Skeletal muscle satellite cell (primary cell): Measurements from ENCODE around the gene GAS7.

Source experiments
- H3K27me3 ChIP-seq: 2 replicates; pipeline ENCODE4 v1.7.0; 2013; ENCODE audit warnings: low read length; ENCODE audit not compliant: control insufficient read depth, insufficient read depth
- H3K36me3 ChIP-seq: 2 replicates; pipeline ENCODE4 v1.7.0; 2013; ENCODE audit warnings: mild to moderate bottlenecking, control low read depth, low read length; ENCODE audit not compliant: insufficient read depth
- H3K4me1 ChIP-seq: 2 replicates; pipeline ENCODE4 v1.7.0; 2013; ENCODE audit warnings: low read length; ENCODE audit not compliant: control insufficient read depth, insufficient read depth
- H3K4me2 ChIP-seq: 2 replicates; pipeline ENCODE4 v1.7.0; 2013; ENCODE audit warnings: mild to moderate bottlenecking, low read length
- H3K4me3 ChIP-seq: 2 replicates; pipeline ENCODE4 v1.7.0; 2013; ENCODE audit warnings: low read length
- H3K9ac ChIP-seq: 2 replicates; pipeline ENCODE4 v1.7.0; 2013; ENCODE audit warnings: mild to moderate bottlenecking, low read depth, low read length, moderate library complexity
- H3K9me3 ChIP-seq: replicated peaks from 2 replicates; pipeline ENCODE4 v1.7.0; 2013; ENCODE audit warnings: mild to moderate bottlenecking, control low read depth, low read length

Gene GAS7

DNA sequence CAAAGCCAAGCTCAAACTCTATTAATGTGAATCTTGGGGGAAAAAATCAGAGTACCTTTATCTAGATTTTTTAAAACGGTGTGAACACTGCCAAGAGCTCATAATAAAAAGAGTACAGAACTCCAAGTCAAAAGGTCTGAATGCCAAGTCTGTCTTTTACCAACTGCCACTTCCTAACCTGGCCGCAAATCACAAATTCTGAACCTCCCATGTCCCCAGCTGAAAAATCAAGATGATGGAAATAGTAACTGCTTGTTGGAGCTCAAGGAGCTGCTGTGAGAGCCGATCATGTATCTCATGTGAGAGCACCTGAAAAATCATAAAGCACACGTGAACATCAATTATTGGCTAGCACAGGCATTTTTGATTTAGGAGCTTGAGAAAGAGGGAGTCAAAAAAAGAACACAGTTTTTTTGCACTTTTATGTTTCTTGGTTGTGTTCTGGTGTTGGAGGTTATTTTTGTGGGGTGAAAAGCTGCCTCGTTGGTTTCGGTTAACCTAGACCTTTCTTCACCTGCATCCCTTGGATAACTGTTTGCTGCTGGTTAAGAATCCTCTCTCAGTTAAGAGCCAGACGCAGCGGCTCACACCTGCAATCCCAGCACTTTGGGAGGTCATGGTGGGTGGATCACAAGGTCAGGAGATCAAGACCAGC is 50.5 kb downstream of the GAS7 start:
- no peak overlapping the region for H3K9ac ChIP-seq
- no peaks in the 10 kb centered on the region for H3K9me3 ChIP-seq
- H3K4me3 ChIP-seq = no peak overlapping the region
- peaks cover 9% of the 10 kb centered on the region for H3K27me3 ChIP-seq
- no peak overlapping the region for H3K4me2 ChIP-seq
- H3K4me1 ChIP-seq = no peaks in the 10 kb centered on the region
- no peaks in the 10 kb centered on the region for H3K36me3 ChIP-seq

GRCh38 chr17:10147040-10147439 is 51.4 kb downstream of the GAS7 start:
- Histone ChIP-seq H3K9me3 (no peaks in the 10 kb centered on the region), H3K4me3 (no peak overlapping the region)

DNA sequence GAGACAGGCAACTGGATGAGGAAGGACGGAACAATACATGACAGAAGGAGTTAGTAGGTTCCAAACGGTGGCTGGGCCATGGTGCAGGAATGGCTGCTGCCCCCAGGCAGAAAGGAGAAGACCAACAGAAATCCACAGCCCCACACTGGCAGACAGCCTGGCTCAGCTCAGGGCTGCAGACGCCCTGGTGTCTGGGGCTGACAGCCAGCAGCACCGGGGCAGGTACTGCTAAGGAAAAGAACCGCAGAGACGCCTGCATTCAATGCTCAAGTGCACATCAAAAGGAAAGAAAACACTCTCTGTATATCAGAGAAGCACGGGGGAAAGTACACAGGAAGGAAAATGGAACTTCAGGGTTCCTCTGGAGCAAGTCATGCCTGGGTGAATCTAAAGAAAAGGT is 53.4 kb downstream of the GAS7 start:
- no peak overlapping the region for H3K4me3 ChIP-seq
- no peaks in the 10 kb centered on the region for H3K4me1 ChIP-seq
- no peaks in the 10 kb centered on the region for H3K36me3 ChIP-seq
- H3K27me3 ChIP-seq = peaks cover 5% of the 10 kb centered on the region
- no peaks in the 10 kb centered on the region for H3K9me3 ChIP-seq
- H3K4me2 ChIP-seq = no peak overlapping the region
- H3K9ac ChIP-seq = no peak overlapping the region

More at GRCh38 chr17:10147040-10147439, 51.4 kb downstream of the GAS7 start:
- Histone ChIP-seq H3K27me3 (peaks cover 9% of the 10 kb centered on the region), H3K4me1 (no peaks in the 10 kb centered on the region), H3K36me3 (no peaks in the 10 kb centered on the region), H3K4me2 (no peak overlapping the region), H3K9ac (no peak overlapping the region)

- H3K4me1 ChIP-seq = no peaks in the 10 kb centered on the region
These were observed 54.0 kb downstream of the GAS7 start for GRCh38 chr17:10144456-10144855.

GRCh38 chr17:10141436-10141835 is 57.0 kb downstream of the GAS7 start:
- no peak overlapping the region for H3K4me2 ChIP-seq
- H3K4me1 ChIP-seq = peaks cover under 1% of the 10 kb centered on the region
- no peak overlapping the region for H3K4me3 ChIP-seq
- no peaks in the 10 kb centered on the region for H3K27me3 ChIP-seq
- no peaks in the 10 kb centered on the region for H3K36me3 ChIP-seq
- H3K9me3 ChIP-seq = no peaks in the 10 kb centered on the region
- no peak overlapping the region for H3K9ac ChIP-seq

More at GRCh38 chr17:10144456-10144855, 54.0 kb downstream of the GAS7 start:
- Histone ChIP-seq H3K4me3 (no peak overlapping the region), H3K4me2 (no peak overlapping the region), H3K27me3 (peaks cover 5% of the 10 kb centered on the region), H3K36me3 (no peaks in the 10 kb centered on the region), H3K9me3 (no peaks in the 10 kb centered on the region), H3K9ac (no peak overlapping the region)

DNA sequence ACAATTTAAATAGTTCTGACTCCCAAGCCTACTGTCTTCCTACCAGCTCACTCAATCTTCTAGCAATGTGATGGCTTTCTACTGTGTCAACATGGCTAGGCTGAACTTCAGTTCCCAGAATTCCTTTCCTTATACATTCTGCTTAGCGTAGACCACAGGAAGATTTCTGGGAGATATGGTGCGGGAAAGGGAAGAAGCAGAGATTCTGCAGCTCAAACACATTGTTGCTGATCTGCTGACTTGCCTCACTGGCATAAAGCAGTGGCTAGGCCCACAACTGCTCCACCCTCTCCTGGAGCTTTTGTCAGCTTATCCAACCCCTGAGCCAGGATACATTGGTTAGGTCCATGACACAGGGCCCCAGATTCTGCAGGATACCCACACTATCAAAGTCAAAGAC is 58.8 kb downstream of the GAS7 start:
- H3K27me3 ChIP-seq = no peaks in the 10 kb centered on the region
- no peaks in the 10 kb centered on the region for H3K9me3 ChIP-seq
- H3K36me3 ChIP-seq = no peaks in the 10 kb centered on the region
- H3K4me3 ChIP-seq = no peak overlapping the region
- no peak overlapping the region for H3K9ac ChIP-seq
- H3K4me1 ChIP-seq = peaks cover 11% of the 10 kb centered on the region
- no peak overlapping the region for H3K4me2 ChIP-seq

DNA sequence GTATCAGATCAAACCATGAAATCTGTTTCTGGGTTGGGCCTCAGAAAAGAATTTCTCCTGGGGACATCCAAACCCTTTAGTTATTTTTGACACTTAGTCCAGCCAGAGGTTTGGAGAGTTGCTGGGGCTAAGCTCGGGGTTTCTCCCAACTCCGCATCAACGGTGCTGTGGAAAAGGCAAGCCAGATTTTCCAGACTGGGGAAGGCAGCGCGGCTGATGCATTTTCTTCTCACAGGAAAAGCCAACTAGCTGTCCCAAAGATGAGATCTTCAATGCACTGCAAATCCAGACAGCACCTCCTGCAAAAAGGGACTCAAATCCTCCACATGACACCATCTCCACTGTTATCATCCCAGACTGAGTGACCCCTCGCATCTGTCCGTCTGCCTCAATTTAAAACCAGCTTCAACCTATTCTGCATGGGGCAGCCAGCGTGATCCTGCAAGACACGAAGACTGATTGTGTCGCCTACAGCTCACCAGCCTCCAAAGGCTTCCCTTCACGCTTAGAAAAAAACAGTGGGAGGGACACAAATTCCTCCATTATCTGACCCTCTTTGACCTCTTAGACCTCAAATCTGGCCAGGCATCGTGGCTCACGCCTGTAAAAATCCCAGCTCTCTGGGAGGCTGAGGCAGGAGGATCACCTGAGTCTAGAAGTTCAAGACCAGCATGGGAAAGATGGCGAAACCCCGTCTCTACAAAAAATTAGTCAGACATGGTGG is 62.0 kb downstream of the GAS7 start:
- peak overlapping the region; percentile 64 for H3K4me2 ChIP-seq
- no peaks in the 10 kb centered on the region for H3K27me3 ChIP-seq
- no peaks in the 10 kb centered on the region for H3K9me3 ChIP-seq
- no peak overlapping the region for H3K4me3 ChIP-seq
- no peaks in the 10 kb centered on the region for H3K36me3 ChIP-seq
- H3K9ac ChIP-seq = no peak overlapping the region
- H3K4me1 ChIP-seq = peaks cover 11% of the 10 kb centered on the region

- Histone ChIP-seq H3K9ac (no peak overlapping the region), H3K4me3 (no peak overlapping the region), H3K4me2 (peak overlapping the region; percentile 64), H3K36me3 (no peaks in the 10 kb centered on the region), H3K27me3 (no peaks in the 10 kb centered on the region), H3K4me1 (peaks cover 11% of the 10 kb centered on the region), H3K9me3 (no peaks in the 10 kb centered on the region)
These were observed 62.7 kb downstream of the GAS7 start for GRCh38 chr17:10135539-10136257.

GRCh38 chr17:10130677-10131076 is 67.7 kb downstream of the GAS7 start:
- H3K4me1 ChIP-seq = peaks cover 24% of the 10 kb centered on the region
- H3K9me3 ChIP-seq = no peaks in the 10 kb centered on the region
- H3K36me3 ChIP-seq = no peaks in the 10 kb centered on the region
- no peak overlapping the region for H3K4me2 ChIP-seq
- H3K27me3 ChIP-seq = no peaks in the 10 kb centered on the region
- no peak overlapping the region for H3K9ac ChIP-seq
- no peak overlapping the region for H3K4me3 ChIP-seq

GRCh38 chr17:10130263-10130662 is 68.1 kb downstream of the GAS7 start:
- Histone ChIP-seq H3K9me3 (no peaks in the 10 kb centered on the region), H3K4me1 (peaks cover 21% of the 10 kb centered on the region), H3K9ac (no peak overlapping the region), H3K4me3 (no peak overlapping the region), H3K27me3 (no peaks in the 10 kb centered on the region), H3K4me2 (no peak overlapping the region), H3K36me3 (no peaks in the 10 kb centered on the region)

- Histone ChIP-seq H3K9ac (peak overlapping the region; percentile 34), H3K27me3 (no peaks in the 10 kb centered on the region), H3K36me3 (no peaks in the 10 kb centered on the region), H3K9me3 (no peaks in the 10 kb centered on the region), H3K4me1 (peaks cover 21% of the 10 kb centered on the region), H3K4me3 (no peak overlapping the region), H3K4me2 (peak overlapping the region; percentile 59)
These were observed 70.5 kb downstream of the GAS7 start for GRCh38 chr17:10127819-10128425.
